HG03045 (cell line): ENCODE data around the gene C13orf46.
"Not testable (repeated sequence)": the region's sequence is repeated elsewhere in the genome, so short reads cannot be mapped to it uniquely, and the experiment has no call there.

ENCODE experiments used
- ATAC-seq: cut with Tn5 transposase; IDR thresholded peaks from one replicate; pipeline ENCODE4 v1.9.1; 2021; ENCODE audit warnings: mild to moderate bottlenecking, moderate library complexity; ENCODE audit not compliant: unreplicated experiment

Gene C13orf46

DNA sequence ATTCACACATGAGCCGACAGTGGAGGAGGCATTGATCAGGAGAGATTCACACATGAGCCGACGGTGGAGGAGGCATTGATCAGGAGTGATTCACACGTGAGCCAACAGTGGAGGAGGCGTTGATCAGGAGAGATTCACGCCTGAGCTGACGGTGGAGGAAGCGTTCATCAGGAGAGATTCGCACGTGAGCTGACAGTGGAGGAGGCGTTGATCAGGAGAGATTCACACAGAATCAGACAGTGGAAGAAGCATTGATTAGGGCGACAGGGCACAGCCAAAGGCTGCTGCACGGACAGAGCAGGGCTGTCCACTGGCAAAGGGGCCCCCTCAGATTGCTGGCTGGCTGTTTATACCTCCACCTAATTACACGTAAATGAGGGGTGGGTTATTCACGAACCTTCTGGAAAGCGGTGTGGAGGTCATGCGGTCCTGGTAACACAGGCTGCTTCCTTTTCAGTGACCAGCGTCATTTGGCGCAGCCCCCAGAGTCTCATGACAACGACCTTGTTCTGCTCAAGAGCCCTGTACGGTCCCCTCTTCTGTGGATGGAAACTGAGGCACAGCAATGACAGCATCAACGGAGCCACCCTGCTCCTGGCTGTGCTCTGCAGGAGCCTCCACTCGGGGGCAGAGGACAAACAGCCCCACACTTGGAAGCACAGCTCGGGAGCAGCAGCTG lies 59.4 kb downstream of the C13orf46 start:
- no peak for ATAC-seq

DNA sequence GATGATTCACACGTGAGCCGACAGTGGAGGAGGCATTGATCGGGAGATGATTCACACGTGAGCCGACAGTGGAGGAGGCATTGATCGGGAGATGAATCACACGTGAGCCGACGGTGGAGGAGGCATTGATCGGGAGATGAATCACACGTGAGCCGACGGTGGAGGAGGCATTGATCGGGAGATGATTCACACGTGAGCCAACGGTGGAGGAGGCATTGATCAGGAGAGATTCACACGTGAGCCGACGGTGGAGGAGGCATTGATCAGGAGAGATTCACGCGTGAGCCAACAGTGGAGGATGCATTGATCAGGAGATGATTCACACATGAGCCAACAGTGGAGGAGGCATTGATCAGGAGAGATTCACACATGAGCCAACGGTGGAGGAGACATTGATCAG lies 60.0 kb downstream of the C13orf46 start:
- ATAC-seq: not testable (repeated sequence)

DNA sequence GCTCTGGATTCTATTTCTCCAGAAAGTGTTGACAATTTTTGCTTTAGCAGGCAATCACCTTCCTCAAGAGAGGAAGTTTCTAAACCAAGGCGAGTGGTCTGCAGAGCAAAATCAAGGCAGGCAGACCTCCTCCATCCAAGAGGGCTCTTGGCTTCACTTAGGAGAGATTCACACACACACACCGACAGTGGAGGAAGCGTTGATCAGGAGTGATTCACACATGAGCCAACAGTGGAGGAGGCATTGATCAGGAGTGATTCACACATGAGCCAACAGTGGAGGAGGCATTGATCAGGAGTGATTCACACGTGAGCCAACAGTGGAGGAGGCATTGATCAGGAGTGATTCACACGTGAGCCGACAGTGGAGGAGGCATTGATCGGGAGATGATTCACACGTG lies 60.5 kb downstream of the C13orf46 start:
- not testable (repeated sequence) for ATAC-seq

DNA sequence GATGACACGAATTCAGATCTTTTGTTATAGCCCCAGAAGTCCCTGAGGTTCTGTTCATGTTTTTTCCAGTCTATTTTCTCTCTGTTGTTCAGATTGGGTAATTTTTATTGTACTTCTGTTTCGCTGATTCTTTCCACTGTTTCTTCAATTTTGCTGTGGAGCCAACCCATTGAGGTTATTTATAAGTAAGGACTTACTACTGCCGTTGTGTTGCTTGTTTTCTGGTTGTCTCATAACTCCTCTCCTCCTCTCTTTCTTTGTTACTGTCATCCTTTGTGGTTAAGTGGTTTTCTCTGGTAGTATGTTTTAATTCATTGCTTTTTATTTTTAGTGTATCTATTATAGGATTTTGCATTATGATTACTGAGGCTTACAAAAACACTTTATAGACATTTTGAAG lies 61.3 kb downstream of the C13orf46 start:
- no peak for ATAC-seq

DNA sequence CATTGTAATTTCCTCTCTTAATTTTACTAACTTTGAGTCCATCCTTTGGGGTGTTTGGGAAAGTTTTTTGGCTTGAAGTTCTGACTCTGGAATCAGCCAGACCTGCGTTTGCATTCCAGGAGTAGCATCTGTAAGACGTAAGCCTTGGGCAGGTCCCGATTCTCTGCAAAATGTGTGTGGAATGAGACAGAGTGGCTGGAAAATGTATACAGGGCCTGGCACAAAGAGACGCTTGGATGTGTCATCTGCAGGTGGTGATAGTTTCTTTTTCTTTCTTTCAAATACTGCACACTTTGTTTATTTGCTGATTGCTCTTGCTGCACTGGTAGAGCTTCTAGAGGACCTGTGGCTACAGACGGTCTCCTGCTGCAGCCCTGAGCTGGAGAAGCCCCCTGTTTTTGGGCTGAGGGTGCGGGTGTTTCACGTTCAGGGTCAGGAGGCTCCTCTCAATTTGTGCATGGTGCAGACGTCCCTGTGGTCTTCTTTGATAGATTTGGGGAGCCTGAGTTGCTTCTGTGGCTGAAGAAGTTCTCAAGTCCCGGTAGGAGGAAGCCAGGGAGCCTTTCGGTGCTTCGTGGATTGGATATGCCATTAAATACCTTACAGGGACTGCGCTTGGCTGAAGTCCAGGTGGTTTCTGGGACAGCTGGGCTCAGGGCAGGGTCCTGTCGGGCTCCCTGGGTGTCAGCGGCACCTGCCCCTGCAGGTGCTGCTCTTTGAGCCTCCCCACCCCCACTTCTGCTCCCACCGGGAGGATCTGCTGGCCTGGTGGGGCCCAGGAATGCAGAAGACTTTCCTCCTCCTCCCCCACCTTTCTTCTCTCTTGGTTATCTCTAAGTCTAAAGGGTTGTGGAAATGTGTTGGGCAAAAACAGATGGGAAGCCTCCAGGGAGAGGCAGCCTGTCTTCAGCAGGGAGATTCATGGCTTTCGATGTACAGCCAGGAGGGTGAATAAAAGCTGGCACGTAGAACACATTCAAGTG lies 66.0 kb downstream of the C13orf46 start:
- ATAC-seq: no peak

DNA sequence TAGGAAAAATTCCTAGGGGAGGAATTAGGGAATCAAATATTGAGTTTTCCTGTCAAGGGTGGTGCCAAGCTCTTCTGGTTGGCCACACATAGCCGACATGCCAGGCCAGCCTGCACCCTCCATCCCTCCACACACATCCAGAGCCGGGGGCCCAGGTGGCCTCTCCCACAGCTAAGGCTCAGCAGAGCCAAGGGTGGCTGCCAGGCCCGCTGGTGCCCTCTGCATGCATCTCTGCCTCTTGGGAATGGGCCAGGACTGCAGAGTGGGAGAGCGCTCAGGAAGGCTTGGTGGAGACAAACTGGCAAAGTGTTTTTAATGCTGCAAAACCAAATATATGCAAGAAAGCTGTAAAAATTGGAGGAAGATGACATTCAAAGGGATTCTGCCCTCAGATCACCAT lies 67.3 kb downstream of the C13orf46 start:
- ATAC-seq: no peak

DNA sequence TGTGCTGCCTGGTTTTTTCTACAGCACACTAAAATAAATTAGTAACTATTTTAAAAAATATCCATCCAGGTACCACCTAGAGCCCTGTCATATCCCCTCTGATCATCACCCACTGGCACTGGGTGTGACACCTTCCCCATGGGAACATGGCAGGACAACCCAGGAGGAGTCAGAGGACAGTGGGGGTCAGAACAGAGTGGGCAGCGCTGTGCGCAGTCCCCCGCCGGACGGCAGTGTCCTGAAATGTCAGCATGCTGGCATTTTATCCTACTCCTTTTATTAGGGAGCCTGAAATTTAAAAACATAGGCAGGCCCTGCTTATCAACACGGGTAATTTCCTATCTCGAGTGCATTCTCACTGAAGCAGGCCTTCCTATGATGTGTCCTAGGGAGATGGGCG lies 67.9 kb downstream of the C13orf46 start:
- no peak for ATAC-seq

DNA sequence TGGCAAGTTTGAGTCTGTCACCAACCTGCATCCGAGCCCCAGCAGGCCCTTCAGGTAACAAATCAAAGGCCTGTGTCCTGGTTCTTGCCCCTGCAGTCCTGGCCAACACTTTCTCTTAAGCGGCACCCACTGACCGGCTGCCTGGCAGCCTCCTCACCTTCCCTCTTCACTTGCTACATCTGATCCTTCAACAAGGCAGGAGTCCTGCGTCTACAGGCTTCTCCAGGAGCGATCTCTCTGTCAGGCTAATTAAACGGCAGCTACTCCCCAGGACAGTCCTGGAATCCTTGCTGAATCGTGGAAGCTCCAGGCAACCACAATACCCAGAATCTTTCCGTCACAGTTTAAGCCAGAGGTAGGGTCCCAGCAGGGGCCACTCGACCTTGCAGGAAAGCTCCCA lies 68.9 kb downstream of the C13orf46 start:
- no peak for ATAC-seq

DNA sequence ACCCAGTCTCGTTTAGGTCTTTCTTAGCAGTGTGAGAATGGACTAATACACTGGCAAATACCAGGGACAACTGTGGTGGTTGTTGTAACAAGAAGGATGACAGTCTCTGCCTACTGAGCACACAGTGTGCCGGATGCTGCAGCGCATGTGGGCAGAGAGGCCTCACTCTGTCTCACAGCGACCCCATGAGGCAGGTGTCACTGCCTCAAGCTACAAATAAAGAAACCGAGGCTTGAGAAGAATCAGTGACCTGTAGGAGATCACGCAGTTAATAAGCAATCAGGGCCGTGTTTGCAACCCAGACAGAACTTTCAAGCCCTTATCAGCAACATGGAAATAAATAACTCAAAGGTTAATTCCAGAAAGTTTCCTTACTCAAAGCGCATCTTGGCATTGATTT lies 69.5 kb downstream of the C13orf46 start:
- ATAC-seq: no peak

DNA sequence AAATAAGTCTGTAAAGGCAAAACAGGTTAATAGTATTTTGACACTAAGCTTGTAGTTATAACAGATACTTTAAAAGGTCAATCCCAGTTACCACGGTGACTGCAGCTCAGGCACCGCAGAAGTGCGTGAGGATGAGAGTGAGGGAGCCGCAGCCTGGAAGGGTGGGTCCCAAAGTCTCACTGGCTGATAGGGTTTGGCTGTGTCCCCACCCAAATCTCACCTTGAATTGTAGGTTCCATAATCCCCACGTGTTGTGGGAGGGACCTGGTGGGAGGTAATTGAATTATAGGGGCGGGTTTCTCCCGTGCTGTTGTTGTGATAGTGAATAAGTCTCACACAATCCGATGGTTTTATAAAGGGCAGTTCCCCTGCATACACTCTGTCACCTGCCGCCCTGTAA lies 70.0 kb downstream of the C13orf46 start:
- ATAC-seq: no peak
